IPS-18a (cell line): ENCODE data around the gene CLIP3.

Experiments used
- H3K27ac ChIP-seq: one replicate; pipeline ENCODE4 v1.5.1; 2013; ENCODE audit warnings: low read length
- H3K27me3 ChIP-seq: one replicate; pipeline ENCODE4 v1.6.1; 2013; ENCODE audit warnings: mild to moderate bottlenecking, low read length; ENCODE audit not compliant: control insufficient read depth, insufficient read depth
- H3K36me3 ChIP-seq: one replicate; pipeline ENCODE4 v1.6.1; 2013; ENCODE audit warnings: low read depth, low read length; ENCODE audit not compliant: control insufficient read depth
- H3K4me1 ChIP-seq: one replicate; pipeline ENCODE4 v1.6.1; 2013; ENCODE audit warnings: low read depth, low read length; ENCODE audit not compliant: control insufficient read depth
- H3K4me3 ChIP-seq: one replicate; pipeline ENCODE4 v1.5.1; 2013; ENCODE audit warnings: low read length
- H3K9ac ChIP-seq: one replicate; pipeline ENCODE4 v1.6.1; 2013; ENCODE audit warnings: mild to moderate bottlenecking, low read length, moderate library complexity
- H3K9me3 ChIP-seq: one replicate; pipeline ENCODE4 v1.6.1; 2013; ENCODE audit warnings: low read depth, low read length; ENCODE audit not compliant: control insufficient read depth

CLIP3 gene

DNA sequence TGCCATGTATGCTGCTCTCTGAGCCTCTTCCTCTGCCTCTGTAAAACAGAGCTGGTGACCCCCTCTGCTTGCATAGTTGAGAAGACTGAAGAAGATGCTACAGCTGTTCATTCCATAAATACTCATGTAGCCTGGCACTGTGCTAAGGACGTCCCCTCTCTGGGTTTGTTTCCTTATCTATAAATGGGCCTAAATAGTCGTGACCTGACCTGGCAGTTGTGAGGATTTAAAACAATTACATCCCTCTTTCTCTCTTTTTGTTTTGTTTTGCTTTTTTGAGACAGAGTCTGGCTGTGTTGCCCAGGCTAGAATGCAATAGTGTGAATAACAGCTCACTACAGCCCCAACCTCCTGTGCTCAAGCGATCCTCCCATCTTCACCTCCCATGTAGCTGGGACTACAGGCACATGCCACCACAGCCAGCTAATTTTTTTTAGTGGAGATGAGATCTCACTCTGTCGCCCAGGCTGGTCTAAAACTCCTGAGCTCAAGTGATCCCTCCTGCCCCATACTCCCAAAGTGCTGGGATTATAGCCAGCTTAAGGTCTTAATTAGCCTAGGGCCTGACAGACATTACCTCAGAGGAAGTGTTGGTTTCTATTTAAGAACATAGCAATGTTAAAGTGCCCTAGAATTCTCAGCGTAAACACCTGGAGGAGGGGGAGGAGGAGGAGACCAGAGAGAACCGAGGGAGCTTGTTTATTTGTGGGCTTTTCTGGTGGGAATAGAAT lies 26.7 kb upstream of the CLIP3 start:
- Histone ChIP-seq H3K4me3 (no peak overlapping the region), H3K36me3 (peaks cover 36% of the 10 kb centered on the region), H3K27me3 (no peaks in the 10 kb centered on the region), H3K9me3 (no peaks in the 10 kb centered on the region), H3K9ac (no peak overlapping the region), H3K4me1 (peaks cover 4% of the 10 kb centered on the region), H3K27ac (no peak overlapping the region)

DNA sequence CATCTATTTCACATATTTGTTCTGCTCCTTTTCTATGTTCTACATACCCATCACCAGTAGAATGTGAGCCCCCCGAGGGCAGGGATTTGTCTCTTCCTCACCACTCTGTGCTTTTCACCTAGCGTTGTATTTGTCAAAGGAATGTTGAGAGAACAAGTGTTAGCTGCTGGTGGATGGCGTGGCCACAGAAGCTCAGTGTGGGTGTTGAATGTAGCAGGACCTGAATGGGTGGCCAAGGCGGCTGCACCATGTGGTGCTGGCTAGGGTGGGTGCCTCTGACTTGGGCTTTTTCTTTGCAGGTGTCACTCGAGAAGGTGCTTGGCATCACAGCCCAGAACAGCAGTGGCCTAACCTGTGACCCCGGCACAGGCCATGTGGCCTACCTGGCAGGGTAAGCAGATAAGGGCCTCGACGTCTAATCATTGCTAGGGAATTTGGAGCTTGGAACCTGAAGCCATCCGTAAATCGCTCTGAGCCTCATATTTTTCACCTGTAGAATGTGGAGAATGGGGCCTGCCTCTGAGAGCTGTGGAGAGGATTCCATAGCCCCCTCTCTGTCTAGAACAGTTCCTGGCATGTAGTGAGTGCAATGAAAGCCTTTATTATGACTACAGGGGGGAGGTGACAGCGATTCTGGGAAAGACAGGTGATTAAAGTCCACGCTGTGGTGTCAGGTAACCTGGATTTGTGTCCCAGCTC lies 26.0 kb upstream of the CLIP3 start:
- Histone ChIP-seq H3K9ac (no peak overlapping the region), H3K4me1 (peaks cover 5% of the 10 kb centered on the region), H3K27me3 (no peaks in the 10 kb centered on the region), H3K9me3 (no peaks in the 10 kb centered on the region), H3K27ac (no peak overlapping the region), H3K4me3 (no peak overlapping the region), H3K36me3 (peaks cover 32% of the 10 kb centered on the region)

DNA sequence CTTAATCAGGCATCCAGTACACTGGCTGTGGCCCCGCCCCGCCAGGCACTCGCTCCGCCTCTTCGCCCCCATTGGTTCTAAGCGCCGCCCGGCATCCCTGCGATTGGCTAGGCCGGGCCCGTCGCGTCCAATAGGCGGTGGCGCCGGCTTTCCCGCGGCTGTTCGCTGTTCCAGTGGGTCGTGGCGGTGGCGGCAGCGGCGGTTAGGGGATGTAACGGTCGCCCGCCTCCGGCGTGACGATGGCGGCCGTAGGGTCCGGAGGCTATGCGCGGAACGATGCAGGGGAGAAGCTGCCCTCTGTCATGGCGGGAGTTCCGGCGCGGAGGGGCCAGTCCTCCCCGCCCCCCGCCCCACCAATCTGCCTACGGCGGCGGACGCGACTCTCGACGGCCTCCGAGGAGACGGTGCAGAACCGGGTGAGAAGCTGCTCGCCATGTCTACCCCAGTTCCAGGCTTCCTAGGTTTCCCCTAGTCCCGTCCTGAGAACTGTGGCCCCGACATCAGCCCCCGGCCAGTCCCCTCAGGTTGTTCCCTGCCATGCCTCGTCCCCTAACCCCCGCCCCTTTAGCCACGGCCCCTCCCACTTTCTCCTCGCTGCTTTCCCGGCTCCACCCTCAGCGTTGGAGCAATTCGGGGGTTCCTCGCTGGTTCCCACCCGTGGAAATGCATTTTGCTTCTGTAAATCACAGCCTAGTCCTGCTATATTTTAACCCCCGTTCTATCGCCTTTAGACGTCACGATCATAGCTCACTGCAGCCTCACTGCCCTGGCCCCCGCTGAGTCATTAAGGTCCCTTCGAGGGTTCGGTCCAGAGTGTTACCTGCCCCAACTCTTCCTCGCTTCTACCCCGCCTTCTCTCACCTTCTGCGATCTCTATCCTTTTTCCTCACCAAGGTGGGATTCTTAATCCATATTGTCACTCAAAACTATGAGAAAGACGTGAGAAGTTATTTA lies 22.3 kb upstream of the CLIP3 start, which contains the start of gene WDR62:
Gene WDR62 (plus strand): TSS at position 165 of the 954 bp plus-strand sequence. CDS start 75 bp downstream, at position 240.
- Histone ChIP-seq H3K4me3 (peak within 1 kb of the TSS; percentile 92), H3K36me3 (peaks cover 7% of the 10 kb centered on the region), H3K4me1 (peaks cover 12% of the 10 kb centered on the region), H3K27me3 (no peaks in the 10 kb centered on the region), H3K9me3 (no peaks in the 10 kb centered on the region), H3K9ac (peak within 1 kb of the TSS; percentile 59), H3K27ac (peak within 1 kb of the TSS; percentile 67)

DNA sequence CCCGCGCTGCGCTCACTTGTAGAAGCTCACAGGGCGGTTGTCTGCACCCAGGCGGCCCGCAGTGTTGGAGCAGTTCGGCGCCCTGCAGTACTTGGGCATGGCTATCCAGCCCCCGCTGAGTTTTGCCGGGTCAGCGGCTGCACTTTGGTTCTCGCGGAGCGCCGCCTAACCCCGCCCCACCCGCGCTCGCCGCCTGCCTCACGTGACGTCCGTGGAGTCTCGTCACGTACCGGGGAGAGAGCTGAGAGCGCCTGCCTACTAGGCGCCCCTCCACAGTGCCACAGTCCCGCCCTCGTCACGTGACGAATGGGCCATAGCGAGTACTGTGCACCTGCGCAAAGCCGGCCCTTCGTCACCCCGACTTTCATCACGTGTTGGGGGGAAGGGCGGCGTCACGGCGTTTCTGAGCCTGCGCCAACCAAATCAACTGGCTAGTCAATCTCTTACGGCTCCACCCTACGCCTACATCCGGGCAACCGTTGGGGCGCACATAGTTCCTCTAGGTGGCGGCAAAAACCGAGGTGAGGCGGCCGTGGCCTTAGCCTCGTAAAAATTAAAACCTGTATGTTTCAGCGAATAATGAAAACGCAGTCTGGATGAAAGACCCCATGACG lies 21.6 kb upstream of the CLIP3 start, which contains the start of gene THAP8:
Gene THAP8 (minus strand): TSS at position 167 of the 614 bp plus-strand sequence. CDS start 68 bp downstream, at position 99.
- no peaks in the 10 kb centered on the region for H3K27me3 ChIP-seq
- no peaks in the 10 kb centered on the region for H3K9me3 ChIP-seq
- peak within 1 kb of the TSS; percentile 67 for H3K27ac ChIP-seq
- peaks cover 12% of the 10 kb centered on the region for H3K4me1 ChIP-seq
- H3K9ac ChIP-seq = peak within 1 kb of the TSS; percentile 59
- H3K4me3 ChIP-seq = peak within 1 kb of the TSS; percentile 92
- no peaks in the 10 kb centered on the region for H3K36me3 ChIP-seq

DNA sequence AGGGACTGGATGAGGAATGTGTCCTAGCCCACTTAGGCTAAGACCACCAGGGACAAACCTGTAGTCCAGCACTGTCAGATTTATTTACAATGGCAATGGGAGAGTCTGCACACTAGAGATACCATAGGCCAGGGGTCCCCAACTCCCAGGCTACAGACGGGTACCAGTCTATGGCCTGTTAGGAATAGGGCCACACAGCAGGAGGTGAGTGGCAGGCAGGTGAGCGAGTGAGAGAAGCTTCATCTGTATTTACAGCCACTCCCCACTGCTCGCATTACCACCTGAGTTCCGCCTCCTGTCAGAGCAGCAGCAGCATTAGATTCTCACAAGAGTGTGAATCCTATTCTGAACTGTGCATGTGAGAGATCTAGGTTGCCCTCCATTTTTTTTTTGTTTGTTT lies 19.0 kb upstream of the CLIP3 start:
- Histone ChIP-seq H3K36me3 (no peaks in the 10 kb centered on the region), H3K4me1 (peaks cover 12% of the 10 kb centered on the region), H3K9me3 (no peaks in the 10 kb centered on the region), H3K9ac (no peak overlapping the region), H3K27ac (no peak overlapping the region), H3K27me3 (no peaks in the 10 kb centered on the region), H3K4me3 (no peak overlapping the region)

DNA sequence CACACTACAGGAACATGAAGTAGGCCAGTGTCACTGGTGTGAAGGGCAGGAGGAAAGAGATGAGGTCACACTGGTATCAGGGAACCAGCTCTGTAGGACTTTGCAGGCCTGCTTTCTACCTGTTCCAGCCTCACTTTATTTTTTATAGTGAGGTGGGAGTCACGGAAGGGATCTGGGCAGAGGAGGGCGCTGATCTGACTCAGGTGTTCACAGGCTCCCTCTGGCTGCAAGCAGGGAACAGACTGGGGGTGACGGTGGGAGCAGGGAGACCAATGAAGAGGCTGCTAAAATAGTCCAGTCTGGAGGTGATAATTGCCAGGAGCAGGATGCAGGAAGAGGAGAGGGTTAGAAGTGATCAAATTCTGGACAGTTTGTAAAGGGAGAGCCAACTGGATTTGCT lies 18.6 kb upstream of the CLIP3 start:
- Histone ChIP-seq H3K9ac (no peak overlapping the region), H3K4me3 (no peak overlapping the region), H3K9me3 (no peaks in the 10 kb centered on the region)

DNA sequence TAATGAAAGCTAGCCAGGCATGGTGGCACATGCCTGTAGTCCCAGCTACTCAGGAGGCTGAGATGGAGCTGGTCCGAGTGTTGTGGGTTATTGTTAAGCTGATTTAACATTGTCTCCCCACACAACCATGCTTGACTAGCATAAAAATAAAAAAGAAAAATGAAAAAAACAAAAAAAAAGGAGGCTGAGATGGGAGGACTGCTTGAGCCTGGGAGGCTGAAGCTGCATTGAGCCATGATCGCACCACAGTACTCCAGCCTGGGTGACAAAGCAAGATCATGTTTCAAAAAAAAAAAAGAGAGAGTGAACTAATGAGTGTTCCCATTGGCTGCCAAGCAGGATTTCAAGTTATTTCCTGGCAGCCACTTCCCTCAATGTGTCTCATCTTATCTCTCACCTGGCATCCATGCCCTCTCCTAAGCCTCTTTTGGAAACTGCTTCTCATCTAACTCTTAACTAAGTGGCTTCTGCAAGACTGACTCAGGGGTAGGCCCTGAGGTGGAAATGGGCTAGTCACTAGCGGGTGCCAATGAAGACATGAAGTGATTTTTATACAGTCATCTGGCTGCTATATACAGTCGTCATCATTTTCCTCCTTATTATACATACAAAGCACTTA lies 16.5 kb upstream of the CLIP3 start:
- no peaks in the 10 kb centered on the region for H3K36me3 ChIP-seq
- no peak overlapping the region for H3K27ac ChIP-seq
- H3K4me1 ChIP-seq = peaks cover 8% of the 10 kb centered on the region
- no peaks in the 10 kb centered on the region for H3K27me3 ChIP-seq
- no peak overlapping the region for H3K4me3 ChIP-seq
- H3K9me3 ChIP-seq = no peaks in the 10 kb centered on the region
- no peak overlapping the region for H3K9ac ChIP-seq

More for the DNA sequence above, 18.6 kb upstream of the CLIP3 start:
- peaks cover 12% of the 10 kb centered on the region for H3K4me1 ChIP-seq
- H3K27me3 ChIP-seq = no peaks in the 10 kb centered on the region
- H3K36me3 ChIP-seq = no peaks in the 10 kb centered on the region
- no peak overlapping the region for H3K27ac ChIP-seq

DNA sequence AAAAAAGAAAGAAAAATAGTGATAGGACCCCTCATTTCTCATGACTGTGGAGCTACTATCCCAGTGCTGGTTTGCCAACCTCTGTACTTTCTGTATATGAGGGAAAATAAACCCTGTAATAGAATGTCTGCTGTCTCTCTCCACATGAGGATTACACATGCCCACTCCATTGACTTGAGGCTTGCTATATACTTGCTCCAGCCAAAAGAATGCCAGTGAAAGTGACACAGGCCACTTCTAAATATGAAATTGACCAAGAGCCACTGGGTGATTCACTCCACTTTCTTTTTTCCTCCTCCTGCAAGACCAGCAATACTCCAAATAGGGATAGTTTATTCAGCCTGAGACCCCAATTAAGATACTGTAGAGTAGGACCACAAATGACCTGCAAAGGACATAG lies 15.2 kb upstream of the CLIP3 start:
- Histone ChIP-seq H3K9me3 (no peaks in the 10 kb centered on the region), H3K27ac (no peak overlapping the region), H3K4me3 (no peak overlapping the region), H3K27me3 (no peaks in the 10 kb centered on the region), H3K4me1 (peaks cover 4% of the 10 kb centered on the region), H3K9ac (no peak overlapping the region), H3K36me3 (no peaks in the 10 kb centered on the region)

DNA sequence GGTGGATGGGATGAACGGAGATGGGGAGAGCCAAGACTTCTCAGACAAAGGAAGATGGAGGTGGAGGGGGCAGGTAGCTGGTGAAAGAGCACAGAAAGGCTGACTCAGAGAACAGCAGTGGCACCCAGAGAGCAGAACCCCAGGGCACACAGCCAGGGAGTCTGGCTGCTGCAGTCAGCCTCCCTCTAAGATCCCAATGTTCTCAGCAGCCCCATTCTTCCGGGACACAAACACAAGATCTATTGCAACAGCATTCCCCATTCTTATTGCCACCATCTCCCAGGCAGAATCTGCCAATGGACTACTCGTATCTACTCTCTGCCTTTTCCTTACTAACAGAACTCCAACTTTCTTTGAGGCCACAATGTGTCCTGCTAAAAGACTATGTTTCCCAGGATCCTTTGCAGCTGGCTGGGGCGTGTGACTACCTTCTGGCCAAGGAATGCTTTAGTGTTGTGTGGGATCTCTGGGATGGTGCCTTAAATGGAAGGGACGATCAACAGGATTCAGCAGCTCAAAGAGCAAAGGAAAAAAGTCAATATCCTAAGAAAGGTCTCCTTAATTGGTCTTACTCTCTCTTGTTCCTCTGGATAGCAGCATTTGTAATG lies 13.9 kb upstream of the CLIP3 start:
- peaks cover 2% of the 10 kb centered on the region for H3K4me1 ChIP-seq
- H3K27me3 ChIP-seq = no peaks in the 10 kb centered on the region
- H3K9me3 ChIP-seq = no peaks in the 10 kb centered on the region
- H3K27ac ChIP-seq = no peak overlapping the region
- no peak overlapping the region for H3K9ac ChIP-seq
- no peaks in the 10 kb centered on the region for H3K36me3 ChIP-seq
- H3K4me3 ChIP-seq = no peak overlapping the region

DNA sequence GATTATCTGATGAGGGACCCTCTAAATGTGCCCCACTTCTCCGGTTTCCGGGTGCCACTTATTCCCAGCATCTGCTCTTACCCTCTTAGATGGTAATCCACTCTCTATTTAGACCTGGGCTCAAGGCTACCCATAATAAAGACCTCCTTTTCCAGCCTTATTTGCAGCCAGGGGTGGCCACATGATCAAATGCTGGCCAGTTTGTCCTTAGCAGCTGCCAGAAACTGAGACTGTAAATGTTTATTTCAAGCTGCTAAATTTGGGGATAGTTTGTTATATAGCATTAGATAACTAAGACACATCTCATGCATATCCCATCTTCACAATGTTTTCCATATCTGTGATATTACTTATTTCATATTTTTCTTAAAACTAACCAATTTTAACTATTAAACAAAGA lies 11.3 kb upstream of the CLIP3 start:
- Histone ChIP-seq H3K9ac (no peak overlapping the region), H3K36me3 (no peaks in the 10 kb centered on the region), H3K9me3 (no peaks in the 10 kb centered on the region), H3K27me3 (no peaks in the 10 kb centered on the region), H3K4me1 (no peaks in the 10 kb centered on the region), H3K27ac (no peak overlapping the region), H3K4me3 (no peak overlapping the region)
